GM12878 (cell line): ENCODE data around the gene ADGRG2. TPM values are rescaled to one million over a fixed set of nuclear protein-coding genes. Genes with fewer than 3 reads are reported as not detected.

Source experiments
- ATAC-seq: fragments of 200-7000 bp; cut with Tn5 transposase; 3 replicates; pipeline ENCODE4 v1.9.1; 2020; ENCODE audit warnings: mild to moderate bottlenecking, moderate library complexity
- BruUV-seq: library from RNA; stranded (reverse); fragments of 400-500 nt; replicated peaks from 2 replicates; lab custom pipeline; 2021; lab: Mats Ljungman, UMichigan
- CTCF ChIA-PET: fragments of 300-600 bp; sonication (Branson Sonifier 250); formaldehyde crosslinking; extraction: SDS; loops from one replicate; lab custom pipeline; 2021; ENCODE audit warnings: inconsistent platforms; lab: Yijun Ruan, JAX
- POLR2A ChIA-PET: fragments of 350-600 bp; formaldehyde crosslinking; extraction: SDS; loops from one replicate; lab custom pipeline; 2021; ENCODE audit warnings: inconsistent platforms; lab: Charles Lee
- RAD21 ChIA-PET: fragments of 300-600 bp; sonication (Branson Sonifier 250); formaldehyde crosslinking; loops from one replicate; lab custom pipeline; 2023; ENCODE audit warnings: antibody characterized with exemption; ENCODE audit not compliant: unreplicated experiment; lab: Charles Lee
- SMC1A ChIA-PET: fragments of 300-600 bp; sonication (Branson Sonifier 250); formaldehyde crosslinking; loops from one replicate; lab custom pipeline; 2023; ENCODE audit not compliant: unreplicated experiment, uncharacterized antibody; lab: Charles Lee
- DNase-seq: peaks from one replicate; pipeline ENCODE4 v3.0.0-alpha.2; 2011; ENCODE audit warnings: low read depth, low spot score
- FAIRE-seq: peaks from 3 replicates; lab custom pipeline; 2011; peaks lifted over from hg19 to GRCh38; lab: Jason Lieb, UNC
- H2AFZ ChIP-seq: 2 replicates; pipeline ENCODE4 v1.6.0; 2011; ENCODE audit warnings: low read depth, low read length, control low read depth; ENCODE audit not compliant: control insufficient read depth
- H3K27ac ChIP-seq: 2 replicates; pipeline ENCODE4 v1.5.1; 2011; ENCODE audit warnings: control low read depth; ENCODE audit not compliant: control insufficient read depth, insufficient read depth
- H3K27me3 ChIP-seq, 2 experiments: replicated peaks in 1 of 2; 2 replicates each; pipeline versions ENCODE4 v1.6.0 to v1.6.1; 2011; ENCODE audit warnings: low read length in 1 of 2; ENCODE audit not compliant: control insufficient read depth in 2 of 2, insufficient read depth in 2 of 2
- H3K36me3 ChIP-seq, 2 experiments: 2 replicates each; pipeline ENCODE4 v1.5.1; 2011; ENCODE audit warnings: low read length in 1 of 2; ENCODE audit not compliant: control insufficient read depth in 2 of 2, insufficient read depth in 2 of 2
- H3K4me1 ChIP-seq: 2 replicates; pipeline ENCODE4 v1.6.1; 2011; ENCODE audit warnings: mild to moderate bottlenecking, low read length, moderate library complexity, mixed read lengths; ENCODE audit not compliant: control insufficient read depth, insufficient read depth
- H3K4me2 ChIP-seq: 2 replicates; pipeline ENCODE4 v1.6.0; 2011; ENCODE audit warnings: control low read depth; ENCODE audit not compliant: control insufficient read depth, insufficient read depth
- H3K4me3 ChIP-seq: fragments of 200-600 bp; sonication (generic); 2 replicates; pipeline ENCODE4 v1.5.1; 2016
- H3K79me2 ChIP-seq: 2 replicates; pipeline ENCODE4 v1.6.0; 2011; ENCODE audit warnings: low read length; ENCODE audit not compliant: control insufficient read depth, insufficient read depth
- H3K9ac ChIP-seq: 2 replicates; pipeline ENCODE4 v1.8.0; 2011; ENCODE audit warnings: low read length, control low read depth, mixed read lengths; ENCODE audit not compliant: control insufficient read depth, insufficient read depth
- H3K9me3 ChIP-seq: replicated peaks from 3 replicates; pipeline ENCODE4 v1.5.1; 2011; ENCODE audit warnings: mild to moderate bottlenecking, low read length; ENCODE audit not compliant: control insufficient read depth, insufficient read depth
- H4K20me1 ChIP-seq: 2 replicates; pipeline ENCODE4 v1.6.0; 2011; ENCODE audit not compliant: control insufficient read depth, insufficient read depth
- CUX1 ChIP-seq: IDR thresholded peaks from 2 replicates; pipeline ENCODE4 v1.6.1; 2012; ENCODE audit warnings: improper control_type of control experiment, low read depth, low read length; ENCODE audit not compliant: insufficient replicate concordance
- MTA2 ChIP-seq: fragments of 450-650 bp; IDR thresholded peaks from 2 replicates; pipeline ENCODE4 v1.6.1; 2016; ENCODE audit warnings: low read depth, mild to moderate bottlenecking, moderate library complexity
- MYC ChIP-seq: IDR thresholded peaks from 2 replicates; pipeline ENCODE4 v1.6.1; 2011; ENCODE audit warnings: mild to moderate bottlenecking, low read length, moderate library complexity, inconsistent platforms; ENCODE audit not compliant: insufficient read depth, insufficient replicate concordance, insufficient read length, severe bottlenecking
- NFIC ChIP-seq: IDR thresholded peaks from 2 replicates; pipeline ENCODE4 v1.6.1; 2012; ENCODE audit warnings: low read depth, mild to moderate bottlenecking, inconsistent platforms, low read length, moderate library complexity
- RAD21 ChIP-seq: IDR thresholded peaks from 2 replicates; pipeline ENCODE4 v1.6.1; 2011; ENCODE audit warnings: mild to moderate bottlenecking, low read depth, low read length, moderate library complexity; ENCODE audit not compliant: insufficient read depth
- RUNX3 ChIP-seq: IDR thresholded peaks from 2 replicates; pipeline ENCODE4 v1.6.1; 2012; ENCODE audit warnings: low read length, inconsistent platforms
- SMC3 ChIP-seq: IDR thresholded peaks from 2 replicates; pipeline ENCODE4 v1.6.1; 2011; ENCODE audit warnings: low read length, improper control_type of control experiment, borderline replicate concordance
- SPI1 ChIP-seq: IDR thresholded peaks from 2 replicates; pipeline ENCODE4 v1.6.1; 2011; ENCODE audit warnings: low read depth, mild to moderate bottlenecking, low read length, moderate library complexity, borderline replicate concordance; ENCODE audit not compliant: insufficient read depth
- TAF1 ChIP-seq: IDR thresholded peaks from 2 replicates; pipeline ENCODE4 v1.6.1; 2011; ENCODE audit warnings: mild to moderate bottlenecking, low read depth, low read length, borderline replicate concordance
- USF2 ChIP-seq: IDR thresholded peaks from 2 replicates; pipeline ENCODE4 v1.6.1; 2011; ENCODE audit warnings: low read depth, low read length, improper control_type of control experiment, borderline replicate concordance
- ZBED1 ChIP-seq: IDR thresholded peaks from 2 replicates; pipeline ENCODE4 v1.6.1; 2016; ENCODE audit warnings: borderline replicate concordance
- ZNF217 ChIP-seq: fragments of 450-650 bp; IDR thresholded peaks from 2 replicates; pipeline ENCODE4 v1.6.1; 2017; ENCODE audit warnings: antibody characterized with exemption, mild to moderate bottlenecking
- WGBS: methylation state at CpG from one replicate; pipeline ENCODE4 v1.1.6; 2016; ENCODE audit warnings: low lambda C conversion rate; ENCODE audit not compliant: insufficient replicate concordance, insufficient coverage; ENCODE audit errors: missing lambda C conversion rate; 5-methylcytosine and 5-hydroxymethylcytosine counted together
- in situ Hi-C: fragments of 300-500 bp; cut with MboI; formaldehyde crosslinking; loops from 9 replicates; pipeline ENCODE4 v1.14.3; 2018; ENCODE audit warnings: mixed read lengths
- intact Hi-C: fragments of 100-400 bp; cut with micrococcal nuclease; formaldehyde crosslinking; loops from one replicate; pipeline ENCODE4 v1.14.2; 2022; ENCODE audit not compliant: unreplicated experiment
- polyA plus RNA-seq, 11 experiments: library from polyadenylated mRNA; depleted of rRNA in 4 of 11; unstranded in 6 of 11; stranded (reverse) in 5 of 11; fragments of >200 nt; fragmentation: Nextera tagmentation in 4 of 11; fragmentation: Illumina TruSeq in 1 of 11; extraction: Ambion mirVana in 4 of 11; extraction: Trizol in 1 of 11; gene quantifications; 1 replicate in 1 of 11; 2 replicates in 10 of 11; pipeline versions ENCODE4 v1.2.1 to v1.2.3, GENCODE V29; 2011 to 2016; ENCODE audit warnings: inconsistent platforms in 2 of 11, missing spikeins in 2 of 11, low read depth in 1 of 11
- total RNA-seq, 4 experiments: library from RNA; depleted of rRNA in 3 of 4; stranded (reverse); fragments of >200 nt in 3 of 4; fragmentation: Illumina TruSeq in 1 of 4; extraction: Trizol in 1 of 4; gene quantifications; 2 replicates each; pipeline versions ENCODE4 v1.2.1 to v1.2.3, GENCODE V29; 2013 to 2021
- TF ChIP-seq, protein P1 (sequence below), 3 experiments: IDR thresholded peaks in 2 of 3; conservative IDR thresholded peaks in 1 of 3; 2 replicates each; pipeline ENCODE4 v1.5.1; 2011; ENCODE audit warnings: low read depth in 3 of 3, low read length in 3 of 3, mild to moderate bottlenecking in 3 of 3, control low read depth in 2 of 3, moderate library complexity in 2 of 3, inconsistent platforms in 1 of 3, mixed read lengths in 1 of 3; ENCODE audit not compliant: control insufficient read depth in 2 of 3, insufficient read depth in 1 of 3; ENCODE audit errors: extremely low read depth in 1 of 3
- TF ChIP-seq, protein P2 (sequence below): fragments of 450-650 bp; IDR thresholded peaks from 2 replicates; pipeline ENCODE4 v1.6.1; 2017; ENCODE audit warnings: low read depth, mild to moderate bottlenecking, moderate library complexity

The ADGRG2 gene
- total and polyA plus RNA-seq, 10 of the 15 experiments (the other 5 are each of a cell fraction or from before 2014, with no cell fraction given) = 0.02 to 0.29 (median 0.05) TPM; not detected in 5

GRCh38 chrX:19049110-19049509 lies 73.2 kb downstream of the ADGRG2 start:
- ChIA-PET SMC1A (interaction anchor here (1.4 kb wide), 1 partner anchor 9 kb away, joined by 3 read pairs; no protein-coding TSS in a partner anchor), RAD21 (no interaction called here), POLR2A (no interaction called here), CTCF (no interaction called here)
- Histone ChIP-seq H4K20me1 (no peaks in the 10 kb centered on the region), H3K27me3 (no peaks in the 10 kb centered on the region), H3K4me1 (no peaks in the 10 kb centered on the region), H2AFZ (no peak overlapping the region), H3K4me3 (no peak overlapping the region), H3K36me3 (no peaks in the 10 kb centered on the region), H3K9me3 (no peaks in the 10 kb centered on the region; the same call in 2 of the 3 replicates), H3K27ac (no peak overlapping the region), H3K9ac (no peak overlapping the region), H3K79me2 (no peaks in the 10 kb centered on the region), H3K4me2 (no peak overlapping the region)
- in situ Hi-C loops (no loop called here), intact Hi-C loops (no loop called here)
- DNase-seq = no peak
- FAIRE-seq = no peak
- BruUV-seq = no TSS peak
- WGBS = 14% methylated on average over 5 of the region's 5 CpGs
- no peak for ATAC-seq
- no peak for TF ChIP-seq USF2
- TF ChIP-seq, protein P1, sequence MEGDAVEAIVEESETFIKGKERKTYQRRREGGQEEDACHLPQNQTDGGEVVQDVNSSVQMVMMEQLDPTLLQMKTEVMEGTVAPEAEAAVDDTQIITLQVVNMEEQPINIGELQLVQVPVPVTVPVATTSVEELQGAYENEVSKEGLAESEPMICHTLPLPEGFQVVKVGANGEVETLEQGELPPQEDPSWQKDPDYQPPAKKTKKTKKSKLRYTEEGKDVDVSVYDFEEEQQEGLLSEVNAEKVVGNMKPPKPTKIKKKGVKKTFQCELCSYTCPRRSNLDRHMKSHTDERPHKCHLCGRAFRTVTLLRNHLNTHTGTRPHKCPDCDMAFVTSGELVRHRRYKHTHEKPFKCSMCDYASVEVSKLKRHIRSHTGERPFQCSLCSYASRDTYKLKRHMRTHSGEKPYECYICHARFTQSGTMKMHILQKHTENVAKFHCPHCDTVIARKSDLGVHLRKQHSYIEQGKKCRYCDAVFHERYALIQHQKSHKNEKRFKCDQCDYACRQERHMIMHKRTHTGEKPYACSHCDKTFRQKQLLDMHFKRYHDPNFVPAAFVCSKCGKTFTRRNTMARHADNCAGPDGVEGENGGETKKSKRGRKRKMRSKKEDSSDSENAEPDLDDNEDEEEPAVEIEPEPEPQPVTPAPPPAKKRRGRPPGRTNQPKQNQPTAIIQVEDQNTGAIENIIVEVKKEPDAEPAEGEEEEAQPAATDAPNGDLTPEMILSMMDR (IDR thresholded peaks at IDR 0.05 in 2 of 3, conservative IDR thresholded peaks at IDR 0.05 in 1 of 3; ENCODE audit: control insufficient read depth in 2 of 3, extremely low read depth in 1 of 3, insufficient read depth in 1 of 3, low read depth in 3 of 3, low read length in 3 of 3) = no peak
- no peak for TF ChIP-seq MTA2
- no peak for TF ChIP-seq ZBED1
- no peak for TF ChIP-seq SMC3
- no peak for TF ChIP-seq MYC
- no peak for TF ChIP-seq RAD21
- TF ChIP-seq NFIC = no peak
- no peak for TF ChIP-seq SPI1
- no peak for TF ChIP-seq RUNX3
- no peak for TF ChIP-seq TAF1
- TF ChIP-seq CUX1 = no peak
- TF ChIP-seq, protein P2, sequence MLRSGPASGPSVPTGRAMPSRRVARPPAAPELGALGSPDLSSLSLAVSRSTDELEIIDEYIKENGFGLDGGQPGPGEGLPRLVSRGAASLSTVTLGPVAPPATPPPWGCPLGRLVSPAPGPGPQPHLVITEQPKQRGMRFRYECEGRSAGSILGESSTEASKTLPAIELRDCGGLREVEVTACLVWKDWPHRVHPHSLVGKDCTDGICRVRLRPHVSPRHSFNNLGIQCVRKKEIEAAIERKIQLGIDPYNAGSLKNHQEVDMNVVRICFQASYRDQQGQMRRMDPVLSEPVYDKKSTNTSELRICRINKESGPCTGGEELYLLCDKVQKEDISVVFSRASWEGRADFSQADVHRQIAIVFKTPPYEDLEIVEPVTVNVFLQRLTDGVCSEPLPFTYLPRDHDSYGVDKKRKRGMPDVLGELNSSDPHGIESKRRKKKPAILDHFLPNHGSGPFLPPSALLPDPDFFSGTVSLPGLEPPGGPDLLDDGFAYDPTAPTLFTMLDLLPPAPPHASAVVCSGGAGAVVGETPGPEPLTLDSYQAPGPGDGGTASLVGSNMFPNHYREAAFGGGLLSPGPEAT = no peak
- no peak for TF ChIP-seq ZNF217
